ENCODE data around the gene RPA3. TPM values are rescaled to one million over a fixed set of nuclear protein-coding genes. Genes with fewer than 3 reads are reported as not detected.

RPA3 gene
- total and polyA plus RNA-seq, 2 donors from 2014 or later = 33.7 to 59.4 TPM

DNA sequence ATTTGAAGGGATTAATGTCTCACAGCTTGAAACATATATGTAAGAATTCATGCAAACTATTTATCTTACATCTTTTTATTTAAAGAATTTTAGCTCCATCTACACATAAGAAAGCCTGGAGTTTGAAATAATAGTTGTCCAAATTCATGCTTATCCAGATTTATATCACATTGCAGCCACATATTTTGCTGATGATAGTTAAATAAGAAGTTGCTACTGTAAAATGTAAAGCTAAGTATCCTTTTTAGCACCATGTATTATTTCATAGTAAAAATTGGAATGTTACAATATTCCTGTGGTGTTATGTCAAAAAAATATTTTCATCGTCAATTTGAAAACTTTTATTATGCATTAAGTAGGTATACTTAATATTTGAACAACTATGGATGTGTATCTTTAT lies 105.2 kb downstream of the RPA3 start:
- no peak overlapping the region for H3K9ac ChIP-seq (ENCODE audit: low read length in 3 of 3)
- no peaks in the 10 kb centered on the region for H3K36me3 ChIP-seq (ENCODE audit: control insufficient read depth in 2 of 3, insufficient read depth in 3 of 3, low read length in 3 of 3)
- TF ChIP-seq, protein P1, sequence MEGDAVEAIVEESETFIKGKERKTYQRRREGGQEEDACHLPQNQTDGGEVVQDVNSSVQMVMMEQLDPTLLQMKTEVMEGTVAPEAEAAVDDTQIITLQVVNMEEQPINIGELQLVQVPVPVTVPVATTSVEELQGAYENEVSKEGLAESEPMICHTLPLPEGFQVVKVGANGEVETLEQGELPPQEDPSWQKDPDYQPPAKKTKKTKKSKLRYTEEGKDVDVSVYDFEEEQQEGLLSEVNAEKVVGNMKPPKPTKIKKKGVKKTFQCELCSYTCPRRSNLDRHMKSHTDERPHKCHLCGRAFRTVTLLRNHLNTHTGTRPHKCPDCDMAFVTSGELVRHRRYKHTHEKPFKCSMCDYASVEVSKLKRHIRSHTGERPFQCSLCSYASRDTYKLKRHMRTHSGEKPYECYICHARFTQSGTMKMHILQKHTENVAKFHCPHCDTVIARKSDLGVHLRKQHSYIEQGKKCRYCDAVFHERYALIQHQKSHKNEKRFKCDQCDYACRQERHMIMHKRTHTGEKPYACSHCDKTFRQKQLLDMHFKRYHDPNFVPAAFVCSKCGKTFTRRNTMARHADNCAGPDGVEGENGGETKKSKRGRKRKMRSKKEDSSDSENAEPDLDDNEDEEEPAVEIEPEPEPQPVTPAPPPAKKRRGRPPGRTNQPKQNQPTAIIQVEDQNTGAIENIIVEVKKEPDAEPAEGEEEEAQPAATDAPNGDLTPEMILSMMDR (IDR thresholded peaks at IDR 0.05; ENCODE audit: borderline replicate concordance, extremely low read depth, insufficient read depth) = no peak
- H3K27ac ChIP-seq (ENCODE audit: low read depth in 2 of 2, low read length in 2 of 2) = no peak overlapping the region
- H3K4me1 ChIP-seq (ENCODE audit: control insufficient read depth in 2 of 3, insufficient read depth in 2 of 3, low read depth in 1 of 3, low read length in 3 of 3) = no peaks in the 10 kb centered on the region
- no peak overlapping the region for H3K4me3 ChIP-seq (ENCODE audit: low read length in 3 of 3)
- DNase-seq = no peak
- H3K9me3 ChIP-seq (ENCODE audit: control insufficient read depth in 2 of 3, insufficient read depth in 1 of 3, low read length in 3 of 3) = no peaks in the 10 kb centered on the region
- FAIRE-seq = peak; percentile 25
- intact Hi-C loops (cut with DNase I) = no loop called here
- no peaks in the 10 kb centered on the region for H3K27me3 ChIP-seq (ENCODE audit: control insufficient read depth, insufficient read depth, low read length)

GRCh38 chr7:7612519-7612918 lies 105.9 kb downstream of the RPA3 start:
- intact Hi-C loops (cut with DNase I) = no loop called here
- H3K27ac ChIP-seq (ENCODE audit: low read depth in 2 of 2, low read length in 2 of 2) = no peak overlapping the region
- H3K9ac ChIP-seq (ENCODE audit: low read length in 3 of 3) = no peak overlapping the region
- H3K36me3 ChIP-seq (ENCODE audit: control insufficient read depth in 2 of 3, insufficient read depth in 3 of 3, low read length in 3 of 3) = peaks cover 0 to 3% (median 0%) of the 10 kb centered on the region in 3 donors
- TF ChIP-seq, protein P1 (IDR thresholded peaks at IDR 0.05; ENCODE audit: borderline replicate concordance, extremely low read depth, insufficient read depth) = no peak
- FAIRE-seq (no peak), DNase-seq (no peak)
- no peaks in the 10 kb centered on the region for H3K4me1 ChIP-seq (ENCODE audit: control insufficient read depth in 2 of 3, insufficient read depth in 2 of 3, low read depth in 1 of 3, low read length in 3 of 3)
- no peaks in the 10 kb centered on the region for H3K27me3 ChIP-seq (ENCODE audit: control insufficient read depth, insufficient read depth, low read length)
- H3K4me3 ChIP-seq (ENCODE audit: low read length in 3 of 3) = no peak overlapping the region
- no peaks in the 10 kb centered on the region for H3K9me3 ChIP-seq (ENCODE audit: control insufficient read depth in 2 of 3, insufficient read depth in 1 of 3, low read length in 3 of 3)

DNA sequence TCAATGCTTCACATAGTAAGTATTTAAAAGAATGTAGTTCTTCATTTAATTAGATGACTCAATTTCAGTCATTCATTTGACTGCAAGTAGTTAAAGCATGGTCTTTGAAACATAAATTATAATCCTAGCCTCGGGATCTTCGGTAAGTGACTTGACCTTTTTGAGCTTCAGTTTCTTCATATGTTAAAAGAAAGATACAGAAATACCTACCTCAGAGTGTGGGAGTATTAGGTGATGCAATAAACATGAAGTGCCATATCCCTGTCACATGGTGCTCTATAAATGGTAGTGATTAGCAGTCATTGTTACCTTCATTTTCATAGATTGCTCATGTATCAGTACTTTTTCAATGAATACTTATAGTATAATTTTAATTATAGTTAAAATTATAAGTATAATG lies 109.1 kb downstream of the RPA3 start:
- H3K9ac ChIP-seq (ENCODE audit: low read length in 3 of 3) = no peak overlapping the region
- H3K4me3 ChIP-seq (ENCODE audit: low read length in 3 of 3) = no peak overlapping the region
- no peaks in the 10 kb centered on the region for H3K4me1 ChIP-seq (ENCODE audit: control insufficient read depth in 2 of 3, insufficient read depth in 2 of 3, low read depth in 1 of 3, low read length in 3 of 3)
- H3K27ac ChIP-seq (ENCODE audit: low read depth in 2 of 2, low read length in 2 of 2) = no peak overlapping the region
- DNase-seq (no peak), FAIRE-seq (peak; percentile 25)
- no peaks in the 10 kb centered on the region for H3K27me3 ChIP-seq (ENCODE audit: control insufficient read depth, insufficient read depth, low read length)
- no peaks in the 10 kb centered on the region for H3K9me3 ChIP-seq (ENCODE audit: control insufficient read depth in 2 of 3, insufficient read depth in 1 of 3, low read length in 3 of 3)
- intact Hi-C loops (cut with DNase I) = no loop called here
- peaks cover 0 to 3% (median 2%) of the 10 kb centered on the region in 3 donors for H3K36me3 ChIP-seq (ENCODE audit: control insufficient read depth in 2 of 3, insufficient read depth in 3 of 3, low read length in 3 of 3)
- TF ChIP-seq, protein P1 (IDR thresholded peaks at IDR 0.05; ENCODE audit: borderline replicate concordance, extremely low read depth, insufficient read depth) = no peak

DNA sequence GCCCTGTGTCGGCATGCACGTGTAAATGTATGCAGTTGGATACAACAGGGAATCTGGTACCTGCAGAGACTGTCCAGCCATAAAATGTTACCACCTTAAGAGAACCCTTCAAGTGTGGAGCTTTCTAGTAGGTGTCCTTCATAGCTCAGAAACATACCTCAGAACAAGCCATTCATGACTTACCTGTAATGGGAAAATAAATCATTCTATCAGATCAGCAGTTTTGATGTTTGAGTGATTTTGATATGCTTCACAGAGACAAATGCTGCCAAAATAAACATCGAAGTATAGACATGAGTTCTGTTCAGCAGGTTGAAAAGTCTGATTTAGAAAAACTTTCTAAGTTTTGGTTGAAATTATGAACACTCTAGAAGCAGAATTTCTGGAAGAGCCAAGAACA lies 111.4 kb downstream of the RPA3 start:
- H3K27me3 ChIP-seq (ENCODE audit: control insufficient read depth, insufficient read depth, low read length) = no peaks in the 10 kb centered on the region
- TF ChIP-seq, protein P1 (IDR thresholded peaks at IDR 0.05; ENCODE audit: borderline replicate concordance, extremely low read depth, insufficient read depth) = no peak
- no peaks in the 10 kb centered on the region for H3K4me1 ChIP-seq (ENCODE audit: control insufficient read depth in 2 of 3, insufficient read depth in 2 of 3, low read depth in 1 of 3, low read length in 3 of 3)
- peaks cover 0 to 3% (median 2%) of the 10 kb centered on the region in 3 donors for H3K36me3 ChIP-seq (ENCODE audit: control insufficient read depth in 2 of 3, insufficient read depth in 3 of 3, low read length in 3 of 3)
- no peak overlapping the region for H3K4me3 ChIP-seq (ENCODE audit: low read length in 3 of 3)
- H3K9ac ChIP-seq (ENCODE audit: low read length in 3 of 3) = no peak overlapping the region
- intact Hi-C loops (cut with DNase I) = no loop called here
- H3K27ac ChIP-seq (ENCODE audit: low read depth in 2 of 2, low read length in 2 of 2) = no peak overlapping the region
- DNase-seq = peak in 2 of 5 donors; percentile 4 to 9
- FAIRE-seq = no peak
- H3K9me3 ChIP-seq (ENCODE audit: control insufficient read depth in 2 of 3, insufficient read depth in 1 of 3, low read length in 3 of 3) = no peaks in the 10 kb centered on the region

Data from kidney (tissue), 14 donors.